NCI-H1694 treated with DMSO at 0.1 percent for 48 hours (cell line): Measurements from ENCODE around the gene SYTL5.

ENCODE experiments used
- DNase-seq: peaks from one replicate; lab custom pipeline; 2025; lab: John Stamatoyannopoulos, UW

SYTL5 gene

GRCh38 chrX:38149016-38149415, 142.7 kb downstream of the SYTL5 start:
- no peak for DNase-seq

- no peak for DNase-seq
Observed at GRCh38 chrX:38150993-38151392, 144.6 kb downstream of the SYTL5 start.

- DNase-seq, result no peak
Observed at GRCh38 chrX:38151441-38151840, 145.1 kb downstream of the SYTL5 start.

GRCh38 chrX:38154340-38154739, 148.0 kb downstream of the SYTL5 start:
- DNase-seq, result no peak

GRCh38 chrX:38154818-38155217, 148.5 kb downstream of the SYTL5 start:
- no peak for DNase-seq

GRCh38 chrX:38156838-38157237, 150.5 kb downstream of the SYTL5 start:
- no peak for DNase-seq

- no peak for DNase-seq
Observed at GRCh38 chrX:38163193-38163592, 156.8 kb downstream of the SYTL5 start.

GRCh38 chrX:38165023-38165422, 158.7 kb downstream of the SYTL5 start:
- no peak for DNase-seq

GRCh38 chrX:38166478-38167083, 160.2 kb downstream of the SYTL5 start:
- DNase-seq, result peak; percentile 67

- DNase-seq, result no peak
Observed at GRCh38 chrX:38170556-38170955, 164.2 kb downstream of the SYTL5 start.

- DNase-seq, result no peak
Observed at GRCh38 chrX:38172596-38172995, 166.2 kb downstream of the SYTL5 start.

- DNase-seq, result peak; percentile 46
Observed at GRCh38 chrX:38175139-38175538, 168.8 kb downstream of the SYTL5 start.

- no peak for DNase-seq
Observed at GRCh38 chrX:38178396-38178795, 172.0 kb downstream of the SYTL5 start.
